Islet precursor cell (in vitro differentiated cells): ENCODE measurements around the gene FSTL4.
A peak's percentile ranks its signal among the peaks of the same experiment; 100 is the strongest.

Experiments
- DNase-seq: peaks from one replicate; pipeline ENCODE4 v3.0.0-alpha.2; 2018

Gene FSTL4

GRCh38 chr5:133474851-133475590 lies 137.3 kb downstream of the FSTL4 start:
- peak; percentile 86 for DNase-seq

GRCh38 chr5:133473291-133473690 lies 139.1 kb downstream of the FSTL4 start:
- DNase-seq = no peak

- no peak for DNase-seq
Observed at GRCh38 chr5:133472829-133473228, 139.5 kb downstream of the FSTL4 start.

- DNase-seq = peak; percentile 24
Observed at GRCh38 chr5:133471699-133472098, 140.6 kb downstream of the FSTL4 start.

GRCh38 chr5:133470841-133471240 lies 141.5 kb downstream of the FSTL4 start:
- no peak for DNase-seq

GRCh38 chr5:133469846-133470245 lies 142.5 kb downstream of the FSTL4 start:
- peak; percentile 20 for DNase-seq

GRCh38 chr5:133469252-133469651 lies 143.1 kb downstream of the FSTL4 start:
- no peak for DNase-seq

- peak; percentile 54 for DNase-seq
Observed at GRCh38 chr5:133468596-133468995, 143.7 kb downstream of the FSTL4 start.

- peak; percentile 53 for DNase-seq
Observed at GRCh38 chr5:133467826-133468463, 144.4 kb downstream of the FSTL4 start.

GRCh38 chr5:133467335-133467779 lies 145.0 kb downstream of the FSTL4 start:
- DNase-seq = no peak

- no peak for DNase-seq
Observed at GRCh38 chr5:133466556-133467334, 145.6 kb downstream of the FSTL4 start.

GRCh38 chr5:133464013-133464412 lies 148.3 kb downstream of the FSTL4 start:
- no peak for DNase-seq

- DNase-seq = no peak
Observed at GRCh38 chr5:133461796-133462516, 150.4 kb downstream of the FSTL4 start.

- DNase-seq = no peak
Observed at GRCh38 chr5:133460172-133460758, 152.1 kb downstream of the FSTL4 start.

- no peak for DNase-seq
Observed at GRCh38 chr5:133459474-133460160, 152.7 kb downstream of the FSTL4 start.

GRCh38 chr5:133458435-133458834 lies 153.9 kb downstream of the FSTL4 start:
- DNase-seq = no peak

- DNase-seq = no peak
Observed at GRCh38 chr5:133457439-133458355, 154.6 kb downstream of the FSTL4 start.

GRCh38 chr5:133456933-133457402 lies 155.4 kb downstream of the FSTL4 start:
- no peak for DNase-seq

- DNase-seq = no peak
Observed at GRCh38 chr5:133455676-133456075, 156.7 kb downstream of the FSTL4 start.

- no peak for DNase-seq
Observed at GRCh38 chr5:133454442-133454841, 157.9 kb downstream of the FSTL4 start.

- DNase-seq = no peak
Observed at GRCh38 chr5:133453831-133454230, 158.5 kb downstream of the FSTL4 start.
